Vagina (tissue), 2 donors: Measurements from ENCODE around the gene MSANTD1. TPM values are rescaled to one million over a fixed set of nuclear protein-coding genes. Genes with fewer than 3 reads are reported as not detected.

Source experiments
- DNase-seq, 2 donors: peaks; one replicate each; pipeline ENCODE4 v3.0.0-alpha.2; 2017; ENCODE audit errors: extremely low spot score in 2 of 2
- H3K27ac ChIP-seq: fragments of 200-600 bp; sonication (generic); one replicate; pipeline ENCODE4 v1.5.1; 2019
- H3K27me3 ChIP-seq: fragments of 200-600 bp; sonication (generic); one replicate; pipeline ENCODE4 v1.5.1; 2019
- H3K36me3 ChIP-seq, 2 donors: fragments of 200-600 bp; sonication (generic); one replicate each; pipeline ENCODE4 v1.5.1; 2017 to 2019
- H3K4me1 ChIP-seq: fragments of 200-600 bp; sonication (generic); one replicate; pipeline ENCODE4 v1.5.1; 2019
- H3K4me3 ChIP-seq, 2 donors: fragments of 200-600 bp; sonication (generic); 1 replicate in 1 of 2; 2 replicates in 1 of 2; pipeline ENCODE4 v1.5.1; 2016 to 2019
- H3K9me3 ChIP-seq: fragments of 200-600 bp; sonication (generic); one replicate; pipeline ENCODE4 v1.5.1; 2019
- CTCF ChIP-seq, 3 experiments: fragments of 450-650 bp in 2 of 3; fragments of 200-600 bp in 1 of 3; sonication (generic) in 1 of 3; IDR thresholded peaks; one replicate each; pipeline ENCODE4 v1.5.1; 2017 to 2019; ENCODE audit warnings: antibody characterized with exemption in 3 of 3, mild to moderate bottlenecking in 2 of 3, moderate library complexity in 2 of 3
- POLR2A ChIP-seq, 2 donors: fragments of 450-650 bp; IDR thresholded peaks; one replicate each; pipeline ENCODE4 v1.6.1; 2017; ENCODE audit warnings: antibody characterized with exemption in 2 of 2, mild to moderate bottlenecking in 2 of 2, moderate library complexity in 2 of 2
- POLR2AphosphoS5 ChIP-seq, 2 donors: sonication (generic); formaldehyde crosslinking; IDR thresholded peaks; one replicate each; pipeline ENCODE4 v1.9.0; 2017; ENCODE audit warnings: antibody characterized with exemption in 2 of 2, mild to moderate bottlenecking in 2 of 2, low read depth in 1 of 2; ENCODE audit not compliant: insufficient read depth in 1 of 2
- intact Hi-C: fragments of 100-400 bp; cut with DNase I; formaldehyde crosslinking; loops from one replicate; pipeline ENCODE4 v1.15.1; 2023
- total RNA-seq: library from RNA; depleted of rRNA; stranded (reverse); fragments of >200 nt; gene quantifications from one replicate; pipeline ENCODE4 v1.2.3, GENCODE V29; 2016

MSANTD1 gene
- total RNA-seq, 1 donor from 2014 or later: 0.49 TPM

GRCh38 chr4:3303565-3303824 lies 54.5 kb downstream of the MSANTD1 start:
- Histone ChIP-seq H3K9me3 (no peaks in the 10 kb centered on the region), H3K4me1 (peaks cover 61% of the 10 kb centered on the region), H3K4me3 (no peak overlapping the region), H3K27ac (no peak overlapping the region), H3K27me3 (no peaks in the 10 kb centered on the region), H3K36me3 (no peaks in the 10 kb centered on the region)
- intact Hi-C loops: no loop called here
- TF ChIP-seq POLR2A (IDR thresholded peaks at IDR 0.05) (no peak), POLR2AphosphoS5 (IDR thresholded peaks at IDR 0.05; ENCODE audit: insufficient read depth in 1 of 2, low read depth in 1 of 2) (no peak), CTCF (IDR thresholded peaks at IDR 0.05) (no peak)
- DNase-seq: no peak

GRCh38 chr4:3303923-3304710 lies 55.2 kb downstream of the MSANTD1 start:
- no peaks in the 10 kb centered on the region for H3K36me3 ChIP-seq
- no peak for DNase-seq
- no peaks in the 10 kb centered on the region for H3K9me3 ChIP-seq
- intact Hi-C loops: no loop called here
- peak overlapping the region in 1 of 2 donors; percentile 4 for H3K4me3 ChIP-seq
- TF ChIP-seq POLR2AphosphoS5 (IDR thresholded peaks at IDR 0.05; ENCODE audit: insufficient read depth in 1 of 2, low read depth in 1 of 2) (no peak), POLR2A (IDR thresholded peaks at IDR 0.05) (no peak), CTCF (IDR thresholded peaks at IDR 0.05) (no peak)
- no peaks in the 10 kb centered on the region for H3K27me3 ChIP-seq
- no peak overlapping the region for H3K27ac ChIP-seq
- H3K4me1 ChIP-seq: peaks cover 62% of the 10 kb centered on the region

DNA sequence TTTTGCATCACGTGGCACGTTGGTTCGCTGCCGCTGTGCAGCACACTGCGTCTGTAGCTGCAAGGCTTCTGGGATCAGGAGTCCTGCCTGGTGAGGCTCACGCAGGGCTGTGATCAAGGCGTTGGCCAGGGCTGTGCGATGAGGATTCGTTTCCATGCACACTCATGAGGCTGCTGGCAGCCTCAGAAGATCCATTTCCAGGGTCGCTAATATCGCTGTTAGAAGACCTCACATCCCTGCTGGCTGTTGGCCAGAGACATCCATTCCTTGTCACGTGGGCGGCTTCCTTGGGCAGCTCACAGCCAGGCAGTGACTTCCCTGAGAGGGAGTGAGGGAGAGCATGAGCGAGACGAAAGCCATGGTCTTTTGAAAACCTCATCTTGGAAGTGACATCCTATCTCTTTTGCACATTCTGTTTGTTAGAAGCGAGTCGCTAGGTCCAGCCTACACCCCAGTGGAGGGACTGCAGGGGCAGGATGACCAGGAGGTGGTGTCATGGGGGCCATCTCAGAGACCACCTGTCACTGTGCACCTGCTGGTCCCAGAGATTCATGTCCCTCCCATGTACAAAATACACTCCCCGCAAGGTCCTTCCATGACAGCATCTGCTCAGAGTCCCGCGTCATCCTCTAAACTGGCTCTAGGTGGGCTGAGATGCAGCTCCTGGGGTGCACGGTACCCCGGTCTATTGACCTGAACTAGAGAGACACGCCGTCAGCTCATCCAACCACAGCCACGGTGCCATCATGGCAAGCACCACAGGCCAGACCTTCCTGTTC lies 56.1 kb downstream of the MSANTD1 start:
- TF ChIP-seq POLR2AphosphoS5 (IDR thresholded peaks at IDR 0.05; ENCODE audit: insufficient read depth in 1 of 2, low read depth in 1 of 2) (no peak), CTCF (IDR thresholded peaks at IDR 0.05) (no peak), POLR2A (IDR thresholded peaks at IDR 0.05) (no peak)
- no peaks in the 10 kb centered on the region for H3K9me3 ChIP-seq
- H3K36me3 ChIP-seq: no peaks in the 10 kb centered on the region
- H3K27ac ChIP-seq: no peak overlapping the region
- no peak for DNase-seq
- intact Hi-C loops: no loop called here
- H3K27me3 ChIP-seq: no peaks in the 10 kb centered on the region
- peak overlapping the region; percentile 4 to 29 for H3K4me3 ChIP-seq
- H3K4me1 ChIP-seq: peaks cover 53% of the 10 kb centered on the region

GRCh38 chr4:3305610-3306371 lies 56.8 kb downstream of the MSANTD1 start:
- no peaks in the 10 kb centered on the region for H3K9me3 ChIP-seq
- H3K4me3 ChIP-seq: no peak overlapping the region
- no peak for DNase-seq
- TF ChIP-seq POLR2AphosphoS5 (IDR thresholded peaks at IDR 0.05; ENCODE audit: insufficient read depth in 1 of 2, low read depth in 1 of 2): no peak
- TF ChIP-seq POLR2A (IDR thresholded peaks at IDR 0.05): no peak
- no peak for TF ChIP-seq CTCF (IDR thresholded peaks at IDR 0.05)
- intact Hi-C loops: no loop called here
- no peaks in the 10 kb centered on the region for H3K27me3 ChIP-seq
- no peaks in the 10 kb centered on the region for H3K36me3 ChIP-seq
- H3K27ac ChIP-seq: no peak overlapping the region
- H3K4me1 ChIP-seq: peaks cover 54% of the 10 kb centered on the region

Other genes with a start within 250 kb of the MSANTD1 start
- gene HTT-AS, start 174.6 kb upstream of the MSANTD1 start, total RNA-seq: not detected
- 49.8 TPM for gene HTT, start 174.5 kb upstream of the MSANTD1 start, total RNA-seq
- 64.8 TPM for gene RGS12, start 43.9 kb downstream of the MSANTD1 start, total RNA-seq
- not detected for gene HGFAC, start 192.8 kb downstream of the MSANTD1 start, total RNA-seq
- gene DOK7, start 214.1 kb downstream of the MSANTD1 start, total RNA-seq: 4.7 TPM